ENCODE data around the gene GAREM1. TPM values are rescaled to one million over a fixed set of nuclear protein-coding genes. Genes with fewer than 3 reads are reported as not detected.

GAREM1 gene
- total and polyA plus RNA-seq, 9 of the 15 experiments (the other 6 are each of a cell fraction or from before 2014, with no cell fraction given) = 0.03 to 0.33 (median 0.07) TPM; not detected in 1

DNA sequence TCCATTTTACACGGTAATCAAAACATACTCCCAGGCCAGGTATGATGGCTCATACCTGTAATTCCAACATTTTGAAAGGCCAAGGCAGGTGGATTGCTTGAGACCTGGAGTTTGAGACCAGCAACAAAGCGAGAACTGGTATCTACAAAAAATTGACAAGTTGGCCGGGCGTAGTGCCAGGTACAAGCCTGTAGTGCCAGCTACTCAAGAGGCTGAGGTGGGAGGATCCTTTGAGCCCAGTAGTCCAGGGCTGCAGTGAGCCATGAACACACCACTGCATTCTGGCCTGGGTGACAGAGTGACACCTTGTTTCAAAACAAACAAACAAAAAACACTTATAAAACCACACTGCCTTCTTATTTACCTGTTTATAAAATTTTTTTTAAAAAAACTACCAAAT lies 80.8 kb downstream of the GAREM1 start:
- no peaks in the 10 kb centered on the region for H3K27me3 ChIP-seq (ENCODE audit: control insufficient read depth in 2 of 2, insufficient read depth in 2 of 2, low read length in 2 of 2)
- H3K9me3 ChIP-seq (replicated peaks; ENCODE audit: control insufficient read depth, insufficient read depth, low read depth, low read length) = no peaks in the 10 kb centered on the region
- no peaks in the 10 kb centered on the region for H4K20me1 ChIP-seq (replicated peaks; ENCODE audit: control insufficient read depth, insufficient read depth, low read length)
- in situ Hi-C loops (cut with MboI) = no loop called here
- H3K27ac ChIP-seq (ENCODE audit: extremely low read depth, low read depth, low read length) = no peak overlapping the region
- BruUV-seq (replicated peaks) = no TSS peak
- ATAC-seq (no peak), DNase-seq (ENCODE audit: extremely low read depth in 1 of 4, low spot score in 3 of 4) (no peak), FAIRE-seq (no peak)
- H3K4me3 ChIP-seq = no peak overlapping the region
- no peak overlapping the region for H3K9ac ChIP-seq (ENCODE audit: insufficient read depth in 1 of 2, low read depth in 2 of 2, low read length in 2 of 2)
- H3K36me3 ChIP-seq (ENCODE audit: control insufficient read depth, insufficient read depth, low read length) = no peaks in the 10 kb centered on the region
- intact Hi-C loops (cut with micrococcal nuclease) = no loop called here
- H2AFZ ChIP-seq (ENCODE audit: low read depth, low read length) = no peak overlapping the region
- H3K9me1 ChIP-seq (ENCODE audit: control insufficient read depth, insufficient read depth, low read length) = no peaks in the 10 kb centered on the region
- H3K79me2 ChIP-seq (ENCODE audit: control insufficient read depth, insufficient read depth, low read length) = no peaks in the 10 kb centered on the region
- WGBS (ENCODE audit: insufficient coverage, low coverage, missing lambda C conversion rate) = 3% methylated on average over 4 of the region's 4 CpGs
- no peaks in the 10 kb centered on the region for H3K4me1 ChIP-seq (replicated peaks in 1 of 2; ENCODE audit: control insufficient read depth in 2 of 2, insufficient read depth in 2 of 2, low read length in 2 of 2)
- ChIA-PET CTCF (ENCODE audit: low intra/inter-chr PET ratio) (no interaction called here), POLR2A (no interaction called here)
- H3K4me2 ChIP-seq (ENCODE audit: insufficient read depth, low read length) = no peak overlapping the region
- TF ChIP-seq HMG20A (CRISPR knock-in tag; conservative IDR thresholded peaks at IDR 0.05) = no peak
- no peak for TF ChIP-seq BCL6 (CRISPR knock-in tag; IDR thresholded peaks at IDR 0.05)
- TF ChIP-seq, protein P1, sequence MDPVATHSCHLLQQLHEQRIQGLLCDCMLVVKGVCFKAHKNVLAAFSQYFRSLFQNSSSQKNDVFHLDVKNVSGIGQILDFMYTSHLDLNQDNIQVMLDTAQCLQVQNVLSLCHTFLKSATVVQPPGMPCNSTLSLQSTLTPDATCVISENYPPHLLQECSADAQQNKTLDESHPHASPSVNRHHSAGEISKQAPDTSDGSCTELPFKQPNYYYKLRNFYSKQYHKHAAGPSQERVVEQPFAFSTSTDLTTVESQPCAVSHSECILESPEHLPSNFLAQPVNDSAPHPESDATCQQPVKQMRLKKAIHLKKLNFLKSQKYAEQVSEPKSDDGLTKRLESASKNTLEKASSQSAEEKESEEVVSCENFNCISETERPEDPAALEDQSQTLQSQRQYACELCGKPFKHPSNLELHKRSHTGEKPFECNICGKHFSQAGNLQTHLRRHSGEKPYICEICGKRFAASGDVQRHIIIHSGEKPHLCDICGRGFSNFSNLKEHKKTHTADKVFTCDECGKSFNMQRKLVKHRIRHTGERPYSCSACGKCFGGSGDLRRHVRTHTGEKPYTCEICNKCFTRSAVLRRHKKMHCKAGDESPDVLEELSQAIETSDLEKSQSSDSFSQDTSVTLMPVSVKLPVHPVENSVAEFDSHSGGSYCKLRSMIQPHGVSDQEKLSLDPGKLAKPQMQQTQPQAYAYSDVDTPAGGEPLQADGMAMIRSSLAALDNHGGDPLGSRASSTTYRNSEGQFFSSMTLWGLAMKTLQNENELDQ (CRISPR knock-in tag; IDR thresholded peaks at IDR 0.05; ENCODE audit: borderline replicate concordance) = no peak
- no peak for TF ChIP-seq ZBTB17 (CRISPR knock-in tag; IDR thresholded peaks at IDR 0.05)
- TF ChIP-seq KLF1 (tag; IDR thresholded peaks at IDR 0.05) = no peak
- TF ChIP-seq PBX2 (CRISPR knock-in tag; IDR thresholded peaks at IDR 0.05; ENCODE audit: low read depth) = no peak
- no peak for TF ChIP-seq PBX2 (tag; conservative IDR thresholded peaks at IDR 0.05; ENCODE audit: low read depth)
- no peak for TF ChIP-seq ZNF507 (tag; conservative IDR thresholded peaks at IDR 0.05)
- no peak for TF ChIP-seq RAD51 (IDR thresholded peaks at IDR 0.05; ENCODE audit: borderline replicate concordance, low read depth)
- TF ChIP-seq, protein P2, sequence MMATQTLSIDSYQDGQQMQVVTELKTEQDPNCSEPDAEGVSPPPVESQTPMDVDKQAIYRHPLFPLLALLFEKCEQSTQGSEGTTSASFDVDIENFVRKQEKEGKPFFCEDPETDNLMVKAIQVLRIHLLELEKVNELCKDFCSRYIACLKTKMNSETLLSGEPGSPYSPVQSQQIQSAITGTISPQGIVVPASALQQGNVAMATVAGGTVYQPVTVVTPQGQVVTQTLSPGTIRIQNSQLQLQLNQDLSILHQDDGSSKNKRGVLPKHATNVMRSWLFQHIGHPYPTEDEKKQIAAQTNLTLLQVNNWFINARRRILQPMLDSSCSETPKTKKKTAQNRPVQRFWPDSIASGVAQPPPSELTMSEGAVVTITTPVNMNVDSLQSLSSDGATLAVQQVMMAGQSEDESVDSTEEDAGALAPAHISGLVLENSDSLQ (IDR thresholded peaks at IDR 0.05) = no peak
- no peak for TF ChIP-seq HDGF (IDR thresholded peaks at IDR 0.05)
- TF ChIP-seq ZNF431 (CRISPR knock-in tag; IDR thresholded peaks at IDR 0.05) = no peak
- TF ChIP-seq RFX7 (CRISPR knock-in tag; IDR thresholded peaks at IDR 0.05) = no peak
- no peak for TF ChIP-seq STAT6 (CRISPR knock-in tag; IDR thresholded peaks at IDR 0.05)
